ENCODE results near the gene SPINDOC.
"Not testable (repeated sequence)": the region's sequence is repeated elsewhere in the genome, so short reads cannot be mapped to it uniquely, and the experiment has no call there.

Gene SPINDOC

DNA sequence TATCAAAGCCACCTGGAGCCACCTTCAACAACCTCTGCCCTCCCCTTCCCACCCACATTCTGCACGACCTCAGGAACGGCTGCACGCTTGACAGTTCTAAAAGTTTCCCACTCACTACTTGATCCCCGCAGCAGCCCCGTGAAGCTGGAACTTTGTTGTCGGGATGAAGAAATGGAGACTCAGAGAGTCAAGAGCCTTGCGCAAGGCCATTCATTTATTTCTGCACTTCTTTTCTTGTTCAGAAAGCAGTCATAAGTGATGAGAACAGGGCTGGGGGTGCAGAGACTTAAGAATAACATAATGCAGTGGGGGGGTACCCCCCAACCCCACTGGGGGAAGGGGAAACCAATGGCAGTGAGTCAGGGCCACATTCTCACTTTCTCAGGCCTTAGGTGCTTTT lies 42.5 kb upstream of the SPINDOC start:
- TF ChIP-seq CTCF (IDR thresholded peaks at IDR 0.05; ENCODE audit: low read depth, low read length) = no peak
- no peak overlapping the region for H3K4me3 ChIP-seq (ENCODE audit: low read depth, low read length)

GRCh38 chr11:63771741-63772318 lies 41.4 kb upstream of the SPINDOC start:
- not testable (repeated sequence) for H3K4me3 ChIP-seq (ENCODE audit: low read depth, low read length)

- H3K4me3 ChIP-seq (ENCODE audit: low read depth, low read length) = no peak overlapping the region
- no peak for TF ChIP-seq CTCF (IDR thresholded peaks at IDR 0.05; ENCODE audit: low read depth, low read length)
Measured at GRCh38 chr11:63775191-63775590, 38.1 kb upstream of the SPINDOC start.

DNA sequence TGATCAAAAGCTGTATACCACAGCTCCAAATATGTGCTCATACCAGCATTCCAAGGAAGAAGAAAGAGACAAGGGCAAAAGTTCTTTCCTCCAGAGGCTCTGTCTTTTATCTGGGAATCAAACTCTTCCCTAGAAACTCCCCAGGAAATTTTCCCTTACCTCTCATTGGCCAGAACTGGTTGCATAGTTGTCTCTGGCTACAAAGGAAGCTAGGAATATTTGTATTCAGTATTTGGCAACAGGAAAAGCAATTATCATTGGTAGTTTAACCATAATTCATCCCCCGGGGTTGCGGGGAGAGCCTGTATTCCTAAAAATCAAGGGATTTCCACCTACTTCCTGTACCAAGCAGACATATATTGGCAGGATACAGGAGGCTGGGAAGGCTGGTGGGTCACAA lies 34.2 kb upstream of the SPINDOC start:
- H3K4me3 ChIP-seq (ENCODE audit: low read depth, low read length) = no peak overlapping the region
- no peak for TF ChIP-seq CTCF (IDR thresholded peaks at IDR 0.05; ENCODE audit: low read depth, low read length)

DNA sequence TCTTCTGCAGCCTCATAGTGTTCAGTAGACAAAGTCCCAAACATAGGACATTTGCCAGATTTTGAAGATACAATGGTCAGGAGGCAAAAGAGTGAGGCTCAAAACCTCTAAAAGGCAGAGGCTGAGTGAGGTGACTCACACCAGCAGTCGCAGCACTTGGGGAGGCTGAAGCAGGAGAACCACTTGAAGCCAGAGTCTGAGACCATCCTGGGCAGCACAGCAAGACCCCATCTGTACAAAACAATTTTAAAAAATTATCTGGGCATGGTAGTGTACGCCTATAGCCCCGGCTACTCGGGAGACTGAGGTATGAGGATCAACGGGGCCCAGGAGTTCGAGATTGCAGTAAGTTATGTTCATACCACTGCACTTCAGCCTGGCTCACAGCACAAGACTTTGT lies 30.5 kb upstream of the SPINDOC start:
- no peak for TF ChIP-seq CTCF (IDR thresholded peaks at IDR 0.05; ENCODE audit: low read depth, low read length)

DNA sequence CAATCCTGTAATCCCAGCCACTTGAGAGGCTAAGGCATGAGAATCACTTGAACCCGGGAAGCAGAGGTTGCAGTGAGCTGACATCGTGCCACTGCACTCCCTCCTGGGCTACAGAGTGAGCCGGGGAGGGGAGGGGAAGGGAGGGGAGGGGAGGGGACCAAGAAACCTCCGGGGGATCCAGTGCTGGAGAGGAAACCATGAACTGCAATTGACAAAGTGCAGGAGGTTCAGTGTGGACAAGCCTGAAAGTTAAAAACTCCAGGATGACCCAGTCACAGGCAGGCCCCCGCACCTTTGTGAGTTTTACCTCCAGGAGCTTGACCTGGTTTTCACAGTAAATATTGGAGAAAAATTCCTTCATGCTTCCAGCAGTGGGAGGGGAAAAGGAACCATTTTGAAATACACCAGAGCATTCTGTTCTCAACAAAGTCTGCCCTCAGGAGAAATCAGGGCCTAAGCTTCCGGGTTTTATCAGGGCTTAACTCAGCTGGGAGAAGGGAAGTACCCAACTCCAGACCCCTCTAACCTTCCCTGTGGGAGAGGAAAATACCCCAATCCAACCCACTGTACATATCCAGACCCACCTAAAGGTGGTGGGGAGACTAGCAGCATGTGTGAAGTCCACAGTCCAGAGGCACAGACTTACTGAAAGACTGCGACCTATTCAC lies 29.2 kb upstream of the SPINDOC start:
- no peak for TF ChIP-seq CTCF (IDR thresholded peaks at IDR 0.05; ENCODE audit: low read depth, low read length)
- no peak overlapping the region for H3K4me3 ChIP-seq (ENCODE audit: low read depth, low read length)

More for the DNA sequence above, 30.5 kb upstream of the SPINDOC start:
- no peak overlapping the region for H3K4me3 ChIP-seq (ENCODE audit: low read depth, low read length)

- no peak overlapping the region for H3K4me3 ChIP-seq (ENCODE audit: low read depth, low read length)
- TF ChIP-seq CTCF (IDR thresholded peaks at IDR 0.05; ENCODE audit: low read depth, low read length) = no peak
Measured at GRCh38 chr11:63785823-63786222, 27.4 kb upstream of the SPINDOC start.

Data from WI38 (cell line).